NCI-H2227 (cell line): ENCODE data around the gene DEPDC5.

Experiments used
- DNase-seq: peaks from one replicate; lab custom pipeline; 2025; ENCODE audit not compliant: unreplicated experiment; lab: John Stamatoyannopoulos, UW

Gene DEPDC5

DNA sequence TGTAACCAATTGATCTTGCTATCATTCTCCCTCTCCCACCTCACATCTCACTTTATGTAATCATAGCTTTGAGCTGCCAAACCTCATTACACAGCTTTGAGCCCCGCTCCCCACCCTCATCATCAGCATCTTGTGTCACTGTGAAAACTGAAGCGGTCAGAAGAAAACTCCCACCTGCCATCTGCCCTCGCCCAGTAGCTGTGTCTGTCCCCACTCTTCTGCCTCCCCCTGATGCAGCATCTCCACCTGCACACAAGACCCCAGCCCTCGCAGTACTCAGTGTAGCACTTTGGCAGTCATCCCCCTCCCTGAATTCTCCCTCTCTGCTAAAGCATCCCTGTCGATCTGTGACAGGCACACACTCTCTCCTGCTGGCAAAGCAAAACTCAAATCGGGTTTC, 130.2 kb downstream of the DEPDC5 start:
- no peak for DNase-seq

GRCh38 chr22:31891366-31892079, 137.7 kb downstream of the DEPDC5 start:
- peak; percentile 47 for DNase-seq

DNA sequence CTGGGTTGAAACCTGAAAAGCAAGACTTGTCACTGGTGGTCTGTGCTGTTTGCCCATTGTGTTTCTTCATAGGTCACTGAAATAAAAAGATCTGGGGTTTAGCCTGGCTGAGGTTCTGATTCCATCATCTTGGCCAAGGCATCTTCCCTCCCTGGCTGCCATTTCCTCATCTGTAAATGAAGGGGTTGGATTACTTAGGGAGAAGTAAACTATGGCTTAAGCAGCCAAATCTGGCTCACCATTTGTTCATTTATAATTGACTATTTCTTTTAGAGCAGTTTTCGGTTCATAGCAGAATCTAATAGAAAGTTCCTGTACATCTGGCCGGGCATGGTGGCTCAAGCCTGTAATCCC, 138.2 kb downstream of the DEPDC5 start:
- DNase-seq, result no peak

GRCh38 chr22:31893460-31893859, 139.6 kb downstream of the DEPDC5 start:
- peak; percentile 16 for DNase-seq

DNA sequence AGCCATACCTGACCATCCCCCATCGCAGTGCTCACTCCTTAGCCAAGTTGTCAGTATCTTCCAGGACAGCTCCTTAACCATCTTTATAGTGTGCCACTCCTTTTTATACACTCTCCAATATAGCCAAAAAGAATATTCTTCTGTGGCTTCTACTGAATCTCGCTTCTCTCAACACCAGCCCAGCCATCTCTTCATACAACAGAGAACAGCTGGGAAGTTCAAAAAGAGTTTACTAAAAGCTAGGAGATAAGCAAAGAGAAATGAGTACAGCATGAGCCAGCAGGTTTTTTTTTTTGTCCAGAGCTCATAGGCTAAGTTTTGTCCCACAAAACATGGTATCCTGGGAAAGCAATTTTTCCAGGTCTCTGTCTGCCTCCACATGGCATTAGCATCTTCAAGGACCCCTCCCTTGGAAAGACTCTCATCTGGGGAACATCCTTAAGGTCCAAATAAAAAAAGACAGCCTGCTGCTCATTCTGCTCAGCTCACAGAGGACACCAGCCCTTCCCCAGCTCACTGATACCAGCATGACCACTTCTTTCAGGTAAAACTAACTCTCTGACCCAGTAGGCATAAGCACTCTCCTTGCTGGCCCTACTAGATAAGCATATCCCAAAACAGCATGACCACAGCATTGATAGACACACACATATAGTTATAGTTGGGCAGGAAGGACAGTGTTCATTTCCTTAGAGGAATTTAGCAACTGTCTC, 141.7 kb downstream of the DEPDC5 start:
- DNase-seq, result no peak

DNA sequence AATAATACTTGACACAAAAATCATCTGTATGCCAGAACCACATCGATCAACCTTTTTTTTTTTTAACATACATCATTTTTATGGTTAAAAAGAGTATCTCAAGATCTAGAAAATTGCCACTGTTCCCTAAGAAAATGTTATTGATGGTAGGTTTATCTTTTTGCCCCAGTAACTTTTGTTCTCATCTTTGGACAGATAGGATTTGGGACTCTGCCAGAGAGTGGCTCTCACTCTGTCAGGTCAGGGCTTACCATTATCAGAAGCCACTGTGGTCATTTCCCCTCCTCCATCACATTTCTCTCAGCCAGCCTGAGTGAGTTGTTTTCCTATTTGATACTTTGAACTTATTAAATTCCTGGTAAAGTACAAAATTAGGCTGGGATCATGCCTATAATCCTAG, 142.7 kb downstream of the DEPDC5 start:
- no peak for DNase-seq

GRCh38 chr22:31897842-31898805, 144.3 kb downstream of the DEPDC5 start:
- no peak for DNase-seq

DNA sequence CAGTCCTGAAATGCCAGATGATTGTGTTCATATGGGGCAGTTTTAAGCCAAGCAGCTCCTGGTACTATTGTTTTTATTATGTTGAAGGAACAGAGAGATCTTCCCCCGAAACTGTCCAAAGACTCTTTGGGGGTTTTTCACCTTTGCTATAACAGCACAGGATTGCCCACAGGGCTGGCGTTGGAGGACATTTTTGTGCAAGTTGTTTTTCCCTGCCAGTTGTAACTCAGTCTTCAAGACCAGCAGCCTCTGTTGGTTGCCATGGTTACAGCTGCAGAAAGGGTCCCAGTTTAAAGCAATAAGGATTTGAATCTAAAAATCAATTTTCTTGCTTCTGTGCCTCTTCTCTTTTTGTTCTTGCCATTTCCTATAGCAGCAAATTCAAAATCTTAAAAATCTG, 145.1 kb downstream of the DEPDC5 start:
- DNase-seq, result peak; percentile 55

- DNase-seq, result no peak
These were observed 145.8 kb downstream of the DEPDC5 start for GRCh38 chr22:31899669-31900068.

DNA sequence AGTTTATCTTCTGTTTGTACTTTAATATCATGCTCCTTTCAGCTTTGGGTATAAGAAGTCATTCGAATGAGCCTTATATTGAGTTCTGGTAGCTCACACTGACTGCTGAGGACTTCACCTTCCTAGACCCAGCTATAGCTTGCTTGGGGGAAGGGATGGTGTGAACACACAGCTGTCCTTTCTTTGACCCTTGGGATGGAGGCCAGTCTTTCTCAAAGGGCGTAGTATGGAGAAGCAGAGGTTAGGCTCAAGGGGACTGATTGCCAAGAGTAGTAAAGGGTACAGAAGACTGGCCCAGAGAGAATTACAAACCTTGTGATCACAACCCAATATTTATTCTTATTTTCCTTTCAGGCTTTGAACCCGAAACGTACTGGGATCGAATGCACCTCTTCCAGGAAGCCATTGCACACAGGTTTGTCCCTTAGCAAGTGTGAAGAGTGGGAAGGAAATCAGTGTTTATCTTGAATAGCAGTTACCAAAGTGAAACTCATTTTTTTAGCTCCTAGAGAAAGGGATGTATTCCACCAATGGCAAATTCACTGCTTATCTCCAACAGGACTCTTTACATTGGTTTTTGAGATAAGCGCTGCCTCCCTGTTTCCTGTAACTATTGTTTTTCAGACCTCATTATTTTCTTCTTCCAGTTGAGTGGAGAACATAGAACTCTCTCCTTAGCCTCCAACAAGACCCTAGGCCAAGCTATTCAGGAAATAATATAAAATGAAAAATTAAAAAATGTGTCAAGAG, 147.7 kb downstream of the DEPDC5 start:
- no peak for DNase-seq

DNA sequence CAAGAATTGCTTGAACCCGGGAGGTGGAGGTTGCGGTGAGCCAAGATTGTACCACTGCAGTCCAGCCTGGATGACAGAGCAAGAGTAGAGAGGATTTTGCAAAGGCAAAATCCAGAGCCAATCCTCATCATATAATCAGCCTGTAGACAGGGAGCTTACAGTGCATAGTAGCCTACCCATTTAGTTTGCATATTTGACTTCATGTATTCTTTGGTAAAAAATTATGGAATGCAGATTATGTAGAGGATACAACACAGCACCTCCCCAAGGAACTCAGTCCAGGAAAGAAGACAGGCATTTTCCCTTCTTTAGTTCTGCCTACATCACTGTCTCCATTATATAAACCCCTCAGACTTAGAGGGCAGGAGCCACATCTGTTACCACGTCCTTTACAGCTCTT, 150.8 kb downstream of the DEPDC5 start:
- DNase-seq, result no peak

- DNase-seq, result no peak
These were observed 151.5 kb downstream of the DEPDC5 start for GRCh38 chr22:31905356-31905755.

DNA sequence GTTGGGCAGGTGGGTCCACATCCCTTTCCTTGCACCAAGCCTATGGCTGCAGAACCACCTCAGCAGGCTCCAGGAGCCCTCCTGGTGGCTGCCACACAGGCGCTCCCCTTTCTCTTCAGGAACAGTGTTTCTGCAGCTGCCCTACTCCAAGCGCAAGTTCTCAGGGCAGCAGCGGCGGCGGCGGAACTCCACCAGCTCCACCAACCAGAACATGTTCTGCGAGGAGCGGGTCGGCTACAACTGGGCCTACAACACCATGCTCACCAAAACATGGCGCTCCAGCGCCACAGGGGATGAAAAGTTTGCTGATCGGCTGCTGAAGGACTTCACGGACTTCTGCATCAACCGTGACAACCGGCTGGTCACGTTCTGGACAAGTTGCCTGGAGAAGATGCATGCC, 152.3 kb downstream of the DEPDC5 start:
- DNase-seq, result no peak

DNA sequence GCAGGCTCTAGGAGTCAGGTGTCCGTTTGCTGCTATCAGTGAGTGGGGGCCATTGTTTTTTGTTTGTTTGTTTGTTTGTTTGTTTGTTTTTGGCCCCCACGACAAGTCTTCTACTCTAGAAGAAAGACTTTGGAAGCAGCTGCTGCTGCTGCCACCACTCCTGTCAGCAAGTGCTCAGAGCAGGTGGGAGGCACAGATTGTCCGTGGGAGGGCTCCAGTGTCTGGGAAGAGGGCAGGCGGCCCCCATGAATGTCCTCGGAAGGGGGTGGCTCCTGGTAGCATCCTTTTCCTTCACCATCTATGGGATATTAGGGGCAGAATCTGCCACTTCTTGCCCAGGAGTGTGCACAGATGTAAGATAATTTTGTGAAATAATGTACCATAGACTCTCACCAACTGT, 152.8 kb downstream of the DEPDC5 start:
- no peak for DNase-seq

GRCh38 chr22:31909977-31910376, 156.2 kb downstream of the DEPDC5 start:
- no peak for DNase-seq

- DNase-seq, result no peak
These were observed 158.0 kb downstream of the DEPDC5 start for GRCh38 chr22:31911565-31912406.

DNA sequence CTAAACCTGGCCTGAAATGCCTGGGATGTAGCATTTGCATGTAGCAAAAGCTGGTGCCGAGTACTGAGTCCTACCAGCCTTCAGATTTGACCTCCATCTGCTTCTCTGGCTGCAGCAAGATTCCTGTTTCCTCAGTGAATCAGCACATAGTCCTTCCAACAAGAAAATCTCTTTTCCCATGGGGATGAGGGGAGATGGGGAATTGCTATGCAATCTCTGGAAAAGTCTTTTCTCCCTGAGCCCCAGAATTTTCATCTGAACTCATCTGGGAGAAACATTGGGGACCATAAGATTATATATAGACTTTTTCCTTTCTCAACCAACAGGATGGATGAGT, 158.6 kb downstream of the DEPDC5 start:
- no peak for DNase-seq

DNA sequence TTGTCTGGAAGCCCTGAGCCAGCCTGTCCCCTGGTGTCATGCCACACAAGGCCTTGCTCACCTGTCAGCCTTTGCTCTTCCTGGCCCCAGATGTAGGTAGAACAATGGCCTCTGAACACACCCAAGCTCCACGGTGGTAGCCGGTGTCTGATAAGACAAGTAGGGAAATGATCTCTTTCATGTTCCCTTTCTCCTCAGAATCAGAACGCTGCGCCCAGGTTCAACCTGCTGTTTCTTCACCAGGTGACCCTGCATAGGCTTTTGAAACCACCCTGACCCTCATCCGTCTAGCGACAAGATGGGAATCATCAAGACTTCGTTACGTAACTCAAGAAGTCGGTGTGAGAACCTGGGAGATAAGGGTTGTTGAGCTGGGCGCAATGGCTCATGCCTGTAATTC, 161.8 kb downstream of the DEPDC5 start:
- no peak for DNase-seq

DNA sequence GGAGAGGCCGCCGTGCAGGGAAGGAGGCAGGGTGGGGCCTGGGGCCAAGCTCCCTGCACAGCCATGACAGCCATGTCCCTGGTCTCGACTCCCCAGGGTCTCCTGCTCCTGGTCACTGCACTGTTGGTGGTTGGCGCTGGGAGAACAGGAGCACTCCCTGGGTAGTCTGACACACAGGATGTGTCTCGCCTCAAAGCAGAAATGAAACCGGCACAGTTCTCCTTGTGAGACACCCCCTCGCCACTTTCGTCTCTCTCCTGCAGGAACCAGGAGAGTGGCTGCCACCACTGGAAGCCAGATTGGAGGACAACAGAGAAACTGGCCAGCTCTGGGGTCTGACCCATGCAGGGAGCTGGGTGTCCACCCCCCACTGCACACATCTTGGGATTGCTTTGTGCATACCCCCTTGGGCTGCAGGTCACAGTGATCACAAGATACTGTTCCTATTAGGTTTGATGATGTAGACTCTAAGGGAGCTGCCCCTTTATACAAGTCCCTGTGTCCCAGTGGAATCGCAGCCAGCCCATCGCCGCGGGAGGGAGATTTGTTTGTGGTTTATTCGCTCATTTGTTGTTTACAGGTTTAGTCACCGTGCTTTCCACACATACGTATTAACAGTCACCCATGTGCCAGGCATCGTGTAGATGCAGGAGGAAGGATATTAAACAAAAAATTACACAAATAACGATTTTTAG, 163.6 kb downstream of the DEPDC5 start:
- DNase-seq, result no peak

- DNase-seq, result no peak
These were observed 165.9 kb downstream of the DEPDC5 start for GRCh38 chr22:31919730-31920129.
